Endothelial cell of umbilical vein (primary cell): ENCODE data around the gene ZNF672.

Source experiments
- EZH2 ChIP-seq: IDR thresholded peaks from 2 replicates; pipeline ENCODE4 v1.6.1; 2012; ENCODE audit warnings: borderline replicate concordance, low read depth, mild to moderate bottlenecking, moderate library complexity, low read length, inconsistent platforms; ENCODE audit not compliant: severe bottlenecking
- JUN ChIP-seq: IDR thresholded peaks from 2 replicates; pipeline ENCODE4 v1.6.1; 2011; ENCODE audit warnings: borderline replicate concordance, low read depth; ENCODE audit not compliant: insufficient read length, insufficient read depth
- MYC ChIP-seq: IDR thresholded peaks from one replicate; pipeline ENCODE4 v1.6.1; 2011; ENCODE audit warnings: mild to moderate bottlenecking, low read depth, low read length
- POLR2A ChIP-seq: IDR thresholded peaks from 2 replicates; pipeline ENCODE4 v1.6.1; 2012; ENCODE audit warnings: low read depth, mild to moderate bottlenecking, control low read depth, low read length
- POLR2AphosphoS5 ChIP-seq: IDR thresholded peaks from 2 replicates; pipeline ENCODE4 v1.6.1; 2012; ENCODE audit warnings: low read depth, mild to moderate bottlenecking, control low read depth, low read length, moderate library complexity; ENCODE audit not compliant: insufficient read depth
- TF ChIP-seq, protein P1 (sequence below), 2 donors: IDR thresholded peaks; 1 replicate in 1 of 2; 2 replicates in 1 of 2; pipeline ENCODE4 v1.5.1; 2011; ENCODE audit warnings: low read length in 2 of 2, mild to moderate bottlenecking in 2 of 2, moderate library complexity in 2 of 2, control low read depth in 1 of 2, inconsistent platforms in 1 of 2, low read depth in 1 of 2; ENCODE audit not compliant: insufficient read depth in 1 of 2; ENCODE audit errors: extremely low read depth in 1 of 2
- TF ChIP-seq, protein P2 (sequence below): IDR thresholded peaks from 2 replicates; pipeline ENCODE4 v1.6.1; 2011; ENCODE audit not compliant: insufficient read depth, insufficient read length

DNA sequence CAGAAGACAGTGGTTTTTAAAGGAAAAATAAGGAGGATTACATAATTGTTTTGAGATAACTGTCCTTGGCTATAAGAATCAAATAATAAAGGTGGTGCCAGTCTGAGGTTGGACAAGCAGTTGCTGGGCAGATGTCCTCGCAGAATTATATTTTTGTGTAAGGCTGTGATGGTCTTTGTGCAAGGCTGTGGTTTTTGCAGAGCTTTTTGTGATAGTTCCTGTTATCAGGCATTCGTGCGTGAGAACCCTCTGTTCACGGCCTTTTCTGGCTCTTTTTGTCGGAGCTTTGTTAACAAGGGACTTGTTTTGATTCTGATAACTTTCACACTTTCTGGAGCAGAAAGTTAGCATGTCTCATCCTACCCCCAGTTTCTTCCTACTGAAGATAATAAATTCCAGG lies 45.7 kb upstream of the ZNF672 start:
- TF ChIP-seq, protein P1, sequence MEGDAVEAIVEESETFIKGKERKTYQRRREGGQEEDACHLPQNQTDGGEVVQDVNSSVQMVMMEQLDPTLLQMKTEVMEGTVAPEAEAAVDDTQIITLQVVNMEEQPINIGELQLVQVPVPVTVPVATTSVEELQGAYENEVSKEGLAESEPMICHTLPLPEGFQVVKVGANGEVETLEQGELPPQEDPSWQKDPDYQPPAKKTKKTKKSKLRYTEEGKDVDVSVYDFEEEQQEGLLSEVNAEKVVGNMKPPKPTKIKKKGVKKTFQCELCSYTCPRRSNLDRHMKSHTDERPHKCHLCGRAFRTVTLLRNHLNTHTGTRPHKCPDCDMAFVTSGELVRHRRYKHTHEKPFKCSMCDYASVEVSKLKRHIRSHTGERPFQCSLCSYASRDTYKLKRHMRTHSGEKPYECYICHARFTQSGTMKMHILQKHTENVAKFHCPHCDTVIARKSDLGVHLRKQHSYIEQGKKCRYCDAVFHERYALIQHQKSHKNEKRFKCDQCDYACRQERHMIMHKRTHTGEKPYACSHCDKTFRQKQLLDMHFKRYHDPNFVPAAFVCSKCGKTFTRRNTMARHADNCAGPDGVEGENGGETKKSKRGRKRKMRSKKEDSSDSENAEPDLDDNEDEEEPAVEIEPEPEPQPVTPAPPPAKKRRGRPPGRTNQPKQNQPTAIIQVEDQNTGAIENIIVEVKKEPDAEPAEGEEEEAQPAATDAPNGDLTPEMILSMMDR (IDR thresholded peaks at IDR 0.05; ENCODE audit: extremely low read depth in 1 of 2, insufficient read depth in 1 of 2, low read depth in 1 of 2, low read length in 2 of 2), result no peak
- TF ChIP-seq POLR2A (no peak), POLR2AphosphoS5 (no peak), EZH2 (no peak), MYC (no peak), JUN (no peak)
- TF ChIP-seq, protein P2, sequence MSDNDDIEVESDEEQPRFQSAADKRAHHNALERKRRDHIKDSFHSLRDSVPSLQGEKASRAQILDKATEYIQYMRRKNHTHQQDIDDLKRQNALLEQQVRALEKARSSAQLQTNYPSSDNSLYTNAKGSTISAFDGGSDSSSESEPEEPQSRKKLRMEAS, result no peak
